Endothelial cell of umbilical vein (primary cell): ENCODE data around the gene PXYLP1. TPM values are rescaled to one million over a fixed set of nuclear protein-coding genes. Genes with fewer than 3 reads are reported as not detected.
A peak's percentile ranks its signal among the peaks of the same experiment; 100 is the strongest.

ENCODE experiments used
- BruUV-seq: library from RNA; stranded (reverse); fragments of 400-500 nt; replicated peaks from 2 replicates; lab custom pipeline; 2021; lab: Mats Ljungman, UMichigan
- CTCF ChIA-PET: fragments of 300-600, 350-600 bp; sonication (Branson Sonifier 250); formaldehyde crosslinking; loops from one replicate; lab custom pipeline; 2021; ENCODE audit warnings: antibody characterized with exemption, inconsistent platforms; lab: Charles Lee
- POLR2A ChIA-PET: fragments of 300-600, 350-600 bp; sonication (Branson Sonifier 250); formaldehyde crosslinking; loops from one replicate; lab custom pipeline; 2021; ENCODE audit warnings: antibody characterized with exemption, inconsistent platforms; lab: Charles Lee
- DNase-seq: peaks from one replicate; pipeline ENCODE4 v3.0.0-alpha.2; 2011; ENCODE audit warnings: low read depth, low spot score
- FAIRE-seq: peaks from 2 replicates; lab custom pipeline; 2011; peaks lifted over from hg19 to GRCh38; lab: Jason Lieb, UNC
- H2AFZ ChIP-seq: 2 replicates; pipeline ENCODE4 v1.6.0; 2012; ENCODE audit warnings: low read depth, low read length, control low read depth, inconsistent platforms
- H3K27ac ChIP-seq: 2 replicates; pipeline ENCODE4 v1.5.1; 2011; ENCODE audit warnings: low read depth, mild to moderate bottlenecking, control low read depth, low read length, moderate library complexity; ENCODE audit not compliant: insufficient read depth
- H3K27me3 ChIP-seq, 2 experiments: 2 replicates each; pipeline versions ENCODE4 v1.6.0 to v1.6.1; 2011; ENCODE audit warnings: low read length in 2 of 2, mixed read lengths in 1 of 2; ENCODE audit not compliant: control insufficient read depth in 2 of 2, insufficient read depth in 2 of 2
- H3K36me3 ChIP-seq, 2 experiments: 2 replicates in 1 of 2; 3 replicates in 1 of 2; pipeline ENCODE4 v1.5.1; 2011; ENCODE audit warnings: low read length in 2 of 2, mild to moderate bottlenecking in 1 of 2, moderate library complexity in 1 of 2; ENCODE audit not compliant: control insufficient read depth in 2 of 2, insufficient read depth in 2 of 2; ENCODE audit errors: extremely low read depth in 1 of 2
- H3K4me1 ChIP-seq: 3 replicates; pipeline ENCODE4 v1.5.1; 2011; ENCODE audit warnings: mild to moderate bottlenecking, low read length; ENCODE audit not compliant: control insufficient read depth, insufficient read depth; ENCODE audit errors: extremely low read depth
- H3K4me2 ChIP-seq: 2 replicates; pipeline ENCODE4 v1.6.1; 2011; ENCODE audit warnings: low read length, control low read depth, mixed read lengths; ENCODE audit not compliant: insufficient read depth
- H3K4me3 ChIP-seq, 3 experiments: fragments of 200-600 bp in 1 of 3; sonication (generic), shearing (Covaris generic) in 1 of 3; replicated peaks in 1 of 3; 2 replicates each; pipeline ENCODE4 v1.5.1; 2011 to 2016; ENCODE audit warnings: control low read depth in 3 of 3, low read length in 3 of 3, mild to moderate bottlenecking in 2 of 3, inconsistent platforms in 1 of 3, low read depth in 1 of 3, moderate library complexity in 1 of 3; ENCODE audit not compliant: insufficient read depth in 1 of 3
- H3K79me2 ChIP-seq: 2 replicates; pipeline ENCODE4 v1.6.0; 2012; ENCODE audit warnings: low read length, inconsistent platforms; ENCODE audit not compliant: control insufficient read depth, insufficient read depth
- H3K9ac ChIP-seq: replicated peaks from 2 replicates; pipeline ENCODE3; 2011; ENCODE audit warnings: low read length, control low read depth; ENCODE audit not compliant: insufficient read depth; ENCODE audit errors: extremely low read depth
- H3K9me1 ChIP-seq: replicated peaks from 3 replicates; pipeline ENCODE4 v1.6.0; 2011; ENCODE audit warnings: mild to moderate bottlenecking, low read length; ENCODE audit not compliant: control insufficient read depth, insufficient read depth; ENCODE audit errors: extremely low read depth
- H3K9me3 ChIP-seq: replicated peaks from 2 replicates; pipeline ENCODE4 v1.5.1; 2012; ENCODE audit warnings: low read length, inconsistent platforms; ENCODE audit not compliant: control insufficient read depth, insufficient read depth
- H4K20me1 ChIP-seq: replicated peaks from 2 replicates; pipeline ENCODE3; 2011; ENCODE audit warnings: mild to moderate bottlenecking, low read length; ENCODE audit not compliant: control insufficient read depth, insufficient read depth; ENCODE audit errors: extremely low read depth
- CTCF ChIP-seq, 2 donors: IDR thresholded peaks; 1 replicate in 1 of 2; 2 replicates in 1 of 2; pipeline ENCODE4 v1.5.1; 2011; ENCODE audit warnings: low read length in 2 of 2, mild to moderate bottlenecking in 2 of 2, moderate library complexity in 2 of 2, control low read depth in 1 of 2, inconsistent platforms in 1 of 2, low read depth in 1 of 2; ENCODE audit not compliant: insufficient read depth in 1 of 2; ENCODE audit errors: extremely low read depth in 1 of 2
- EZH2 ChIP-seq: IDR thresholded peaks from 2 replicates; pipeline ENCODE4 v1.6.1; 2012; ENCODE audit warnings: borderline replicate concordance, low read depth, mild to moderate bottlenecking, moderate library complexity, low read length, inconsistent platforms; ENCODE audit not compliant: severe bottlenecking
- FOS ChIP-seq: IDR thresholded peaks from 2 replicates; pipeline ENCODE4 v1.6.1; 2011; ENCODE audit warnings: mild to moderate bottlenecking, low read length, moderate library complexity, borderline replicate concordance; ENCODE audit not compliant: insufficient read depth
- GATA2 ChIP-seq: IDR thresholded peaks from 2 replicates; pipeline ENCODE4 v1.7.0; 2011; ENCODE audit warnings: low read depth, mild to moderate bottlenecking, moderate library complexity, mixed read lengths, low read length; ENCODE audit not compliant: insufficient read length, insufficient read depth
- JUN ChIP-seq: IDR thresholded peaks from 2 replicates; pipeline ENCODE4 v1.6.1; 2011; ENCODE audit warnings: borderline replicate concordance, low read depth; ENCODE audit not compliant: insufficient read length, insufficient read depth
- MYC ChIP-seq: IDR thresholded peaks from one replicate; pipeline ENCODE4 v1.6.1; 2011; ENCODE audit warnings: mild to moderate bottlenecking, low read depth, low read length
- POLR2A ChIP-seq: IDR thresholded peaks from 2 replicates; pipeline ENCODE4 v1.6.1; 2012; ENCODE audit warnings: low read depth, mild to moderate bottlenecking, control low read depth, low read length
- POLR2AphosphoS5 ChIP-seq: IDR thresholded peaks from 2 replicates; pipeline ENCODE4 v1.6.1; 2012; ENCODE audit warnings: low read depth, mild to moderate bottlenecking, control low read depth, low read length, moderate library complexity; ENCODE audit not compliant: insufficient read depth
- dilution Hi-C: fragments of 300-500 bp; cut with MboI; formaldehyde crosslinking; loops from one replicate; pipeline ENCODE4 v1.15.0; 2019; ENCODE audit warnings: low sequenced_read_pairs; ENCODE audit not compliant: extremely low pct_ligation_motif_present
- intact Hi-C: fragments of 100-400 bp; cut with micrococcal nuclease; formaldehyde crosslinking; loops from one replicate; pipeline ENCODE4 v1.10.0; 2022
- polyA plus RNA-seq, 4 experiments: library from polyadenylated mRNA; depleted of rRNA in 3 of 4; stranded (reverse) in 3 of 4; unstranded in 1 of 4; fragments of >200 nt; gene quantifications; 2 replicates each; pipeline versions ENCODE4 v1.2.1 to v1.2.3, GENCODE V29; 2011 to 2012; ENCODE audit warnings: missing spikeins in 1 of 4
- total RNA-seq: library from RNA; stranded (reverse); gene quantifications from 2 replicates; pipeline ENCODE4 v1.2.3, GENCODE V29; 2021
- TF ChIP-seq, protein P1 (sequence below): IDR thresholded peaks from 2 replicates; pipeline ENCODE4 v1.6.1; 2011; ENCODE audit not compliant: insufficient read depth, insufficient read length

The PXYLP1 gene
- total and polyA plus RNA-seq, 2 donors (not counting 3 experiments of a cell fraction or from before 2014, with no cell fraction given): 0.84 to 1.7 TPM

DNA sequence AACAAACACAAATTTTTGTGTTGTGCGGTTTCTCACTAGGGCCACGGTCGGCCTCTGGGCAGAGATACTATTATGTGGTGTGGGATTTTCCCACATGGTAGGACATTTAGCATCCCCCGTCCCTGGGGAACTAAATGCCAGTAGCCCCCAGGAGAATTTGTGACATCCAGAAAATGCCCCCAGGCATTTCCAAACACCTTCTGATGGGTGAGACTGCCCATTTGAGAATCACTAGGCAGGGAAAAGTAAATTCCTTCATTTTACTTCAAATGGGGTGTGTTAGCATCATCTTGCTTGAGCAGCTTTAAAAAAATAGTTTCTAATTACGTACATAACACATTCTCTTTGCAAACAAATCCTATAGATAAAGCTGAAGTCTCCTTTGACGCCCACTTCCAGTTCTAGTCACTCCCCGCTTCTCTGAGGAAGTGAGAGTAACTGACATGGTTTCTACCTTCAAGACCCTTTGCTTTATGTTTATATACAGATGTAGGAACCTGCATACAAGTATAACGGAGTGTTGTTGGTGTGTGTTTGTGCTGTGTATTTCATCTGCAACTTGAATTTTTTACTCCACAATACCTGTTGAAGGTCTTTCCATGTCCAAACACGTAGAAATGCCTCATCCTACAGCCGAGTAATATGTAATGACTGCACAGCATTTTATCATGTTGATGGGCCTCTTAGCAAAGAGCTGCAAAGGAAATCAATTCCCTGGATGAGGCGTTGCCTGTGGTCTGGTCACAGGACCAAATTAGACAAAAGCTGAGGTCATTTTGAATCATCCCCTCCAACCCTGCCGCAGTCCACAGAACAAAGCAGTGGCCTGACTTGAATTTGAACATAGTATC, 105.3 kb downstream of the PXYLP1 start:
- Histone ChIP-seq H3K36me3 (no peaks in the 10 kb centered on the region), H3K79me2 (no peaks in the 10 kb centered on the region), H3K27ac (peak overlapping the region; percentile 61), H3K27me3 (no peaks in the 10 kb centered on the region), H4K20me1 (no peaks in the 10 kb centered on the region), H3K4me2 (peak overlapping the region; percentile 40), H3K9me3 (no peaks in the 10 kb centered on the region), H2AFZ (peak overlapping the region; percentile 52), H3K4me3 (no peak overlapping the region), H3K9me1 (no peaks in the 10 kb centered on the region), H3K9ac (peak overlapping the region; percentile 27), H3K4me1 (peaks cover 26% of the 10 kb centered on the region)
- intact Hi-C loops (no loop called here), dilution Hi-C loops (no loop called here)
- ChIA-PET CTCF (interaction anchor here (0.8 to 2.1 kb wide), 13 partner anchors 10 to 118 kb away, joined by 3 to 15 read pairs (median 4); no protein-coding TSS in a partner anchor), POLR2A (interaction anchor here (1.1 kb wide), 1 partner anchor 9 kb away, joined by 3 read pairs; no protein-coding TSS in a partner anchor)
- BruUV-seq: TSS peak; percentile 45
- TF ChIP-seq POLR2AphosphoS5 (peak; percentile 41), POLR2A (no peak), JUN (peak; percentile 15), FOS (peak; percentile 79), GATA2 (no peak), MYC (no peak), CTCF (IDR thresholded peaks at IDR 0.05; ENCODE audit: extremely low read depth in 1 of 2, insufficient read depth in 1 of 2, low read depth in 1 of 2, low read length in 2 of 2) (no peak), EZH2 (no peak)
- TF ChIP-seq, protein P1, sequence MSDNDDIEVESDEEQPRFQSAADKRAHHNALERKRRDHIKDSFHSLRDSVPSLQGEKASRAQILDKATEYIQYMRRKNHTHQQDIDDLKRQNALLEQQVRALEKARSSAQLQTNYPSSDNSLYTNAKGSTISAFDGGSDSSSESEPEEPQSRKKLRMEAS: no peak
- DNase-seq: no peak
- peak; percentile 69 for FAIRE-seq
